GM21825 (cell line): ENCODE measurements around the gene GNAQ.

ENCODE experiments used
- ATAC-seq: cut with Tn5 transposase; IDR thresholded peaks from one replicate; pipeline ENCODE4 v1.9.1; 2021; ENCODE audit warnings: mild to moderate bottlenecking, moderate library complexity; ENCODE audit not compliant: unreplicated experiment

GNAQ gene

GRCh38 chr9:77826116-77826515 is 205.5 kb downstream of the GNAQ start:
- no peak for ATAC-seq

GRCh38 chr9:77825361-77825760 is 206.2 kb downstream of the GNAQ start:
- ATAC-seq, result no peak

- no peak for ATAC-seq
Measured at GRCh38 chr9:77820293-77820954, 211.2 kb downstream of the GNAQ start.

- ATAC-seq, result no peak
Measured at GRCh38 chr9:77819657-77820056, 212.0 kb downstream of the GNAQ start.

- ATAC-seq, result no peak
Measured at GRCh38 chr9:77817590-77818311, 213.9 kb downstream of the GNAQ start.

- no peak for ATAC-seq
Measured at GRCh38 chr9:77816641-77817341, 214.8 kb downstream of the GNAQ start.

GRCh38 chr9:77815260-77815659 is 216.4 kb downstream of the GNAQ start:
- no peak for ATAC-seq

- ATAC-seq, result no peak
Measured at GRCh38 chr9:77811832-77812231, 219.8 kb downstream of the GNAQ start.

- no peak for ATAC-seq
Measured at GRCh38 chr9:77810637-77811119, 220.9 kb downstream of the GNAQ start.

GRCh38 chr9:77810047-77810446 is 221.6 kb downstream of the GNAQ start:
- ATAC-seq, result no peak

GRCh38 chr9:77809552-77809951 is 222.1 kb downstream of the GNAQ start:
- no peak for ATAC-seq

GRCh38 chr9:77808751-77809081 is 222.9 kb downstream of the GNAQ start:
- ATAC-seq, result no peak

- ATAC-seq, result no peak
Measured at GRCh38 chr9:77807846-77808750, 223.5 kb downstream of the GNAQ start.

- no peak for ATAC-seq
Measured at GRCh38 chr9:77807281-77807683, 224.3 kb downstream of the GNAQ start.

- no peak for ATAC-seq
Measured at GRCh38 chr9:77806741-77807140, 224.9 kb downstream of the GNAQ start.

- no peak for ATAC-seq
Measured at GRCh38 chr9:77805810-77806209, 225.8 kb downstream of the GNAQ start.

- no peak for ATAC-seq
Measured at GRCh38 chr9:77803423-77803822, 228.2 kb downstream of the GNAQ start.

GRCh38 chr9:77802515-77803293 is 228.9 kb downstream of the GNAQ start:
- no peak for ATAC-seq

GRCh38 chr9:77802064-77802463 is 229.5 kb downstream of the GNAQ start:
- ATAC-seq, result no peak

- no peak for ATAC-seq
Measured at GRCh38 chr9:77800924-77801551, 230.6 kb downstream of the GNAQ start.
